IMR-90 (cell line): ENCODE measurements around the gene DENND1A. TPM values are rescaled to one million over a fixed set of nuclear protein-coding genes. Genes with fewer than 3 reads are reported as not detected.

Source experiments
- ATAC-seq: fragments of 200-7000 bp; cut with Tn5 transposase; 2 replicates; pipeline ENCODE4 v1.9.1; 2020; ENCODE audit warnings: low read depth, mild to moderate bottlenecking, moderate library complexity
- BruUV-seq: library from RNA; stranded (reverse); fragments of 400-500 nt; replicated peaks from 2 replicates; lab custom pipeline; 2021; lab: Mats Ljungman, UMichigan
- CTCF ChIA-PET: fragments of 300-600 bp; formaldehyde crosslinking; extraction: SDS; loops from one replicate; lab custom pipeline; 2021; ENCODE audit warnings: antibody characterized with exemption; lab: Yijun Ruan, JAX
- POLR2A ChIA-PET: fragments of 300-600 bp; sonication (Branson Sonifier 250); formaldehyde crosslinking; loops from one replicate; lab custom pipeline; 2022; ENCODE audit warnings: antibody characterized with exemption; ENCODE audit not compliant: unreplicated experiment; lab: Charles Lee
- DNase-seq: peaks from one replicate; pipeline ENCODE4 v3.0.0; 2013
- H2AFZ ChIP-seq: replicated peaks from 2 replicates; pipeline ENCODE3; 2013; ENCODE audit warnings: low read length, mild to moderate bottlenecking; ENCODE audit not compliant: poor library complexity
- H2AK5ac ChIP-seq: 2 replicates; pipeline ENCODE4 v1.6.1; 2013; ENCODE audit warnings: low read depth, low read length, inconsistent platforms
- H2AK9ac ChIP-seq: replicated peaks from 2 replicates; pipeline ENCODE3; 2013; ENCODE audit warnings: mild to moderate bottlenecking, low read depth, low read length, moderate library complexity; ENCODE audit not compliant: poor library complexity
- H2BK120ac ChIP-seq: 2 replicates; pipeline ENCODE4 v1.6.1; 2013; ENCODE audit warnings: low read depth, low read length, inconsistent platforms
- H2BK15ac ChIP-seq: 3 replicates; pipeline ENCODE4 v1.6.1; 2013; ENCODE audit warnings: low read depth, low read length, inconsistent platforms
- H2BK20ac ChIP-seq: 2 replicates; pipeline ENCODE4 v1.6.1; 2013; ENCODE audit warnings: low read depth, mild to moderate bottlenecking, inconsistent platforms, low read length, moderate library complexity
- H2BK5ac ChIP-seq: 2 replicates; pipeline ENCODE4 v1.6.1; 2013; ENCODE audit warnings: mild to moderate bottlenecking, low read depth, low read length, inconsistent platforms; ENCODE audit not compliant: poor library complexity, severe bottlenecking
- H3K14ac ChIP-seq: replicated peaks from 2 replicates; pipeline ENCODE4 v1.6.1; 2013; ENCODE audit warnings: low read depth, low read length, inconsistent platforms
- H3K18ac ChIP-seq: 2 replicates; pipeline ENCODE4 v1.6.1; 2013; ENCODE audit warnings: low read depth, low read length, control low read depth
- H3K23ac ChIP-seq: 2 replicates; pipeline ENCODE4 v1.6.1; 2013; ENCODE audit warnings: low read depth, low read length, inconsistent platforms
- H3K27ac ChIP-seq: 2 replicates; pipeline ENCODE4 v1.5.1; 2013; ENCODE audit warnings: mild to moderate bottlenecking, control low read depth, low read length; ENCODE audit not compliant: insufficient read depth
- H3K27me3 ChIP-seq: 2 replicates; pipeline ENCODE4 v1.6.1; 2013; ENCODE audit warnings: low read length; ENCODE audit not compliant: control insufficient read depth, insufficient read depth
- H3K36me3 ChIP-seq: 2 replicates; pipeline ENCODE4 v1.6.1; 2013; ENCODE audit warnings: low read length, mixed read lengths; ENCODE audit not compliant: control insufficient read depth, insufficient read depth
- H3K4ac ChIP-seq: 2 replicates; pipeline ENCODE4 v1.6.1; 2013; ENCODE audit warnings: low read depth, low read length, inconsistent platforms
- H3K4me1 ChIP-seq: 2 replicates; pipeline ENCODE4 v1.6.1; 2013; ENCODE audit warnings: low read length, mixed read lengths; ENCODE audit not compliant: control insufficient read depth, insufficient read depth
- H3K4me2 ChIP-seq: 2 replicates; pipeline ENCODE4 v1.6.1; 2013; ENCODE audit warnings: low read depth, mild to moderate bottlenecking, control low read depth, low read length, moderate library complexity
- H3K4me3 ChIP-seq: 2 replicates; pipeline ENCODE4 v1.5.1; 2013; ENCODE audit warnings: low read depth, mild to moderate bottlenecking, control low read depth, low read length, moderate library complexity; ENCODE audit not compliant: insufficient read depth
- H3K56ac ChIP-seq: 2 replicates; pipeline ENCODE4 v1.6.1; 2013; ENCODE audit warnings: low read length, inconsistent platforms; ENCODE audit not compliant: insufficient read depth; ENCODE audit errors: extremely low read depth
- H3K79me1 ChIP-seq, 2 experiments: 2 replicates each; pipeline ENCODE4 v1.6.1; 2013; ENCODE audit warnings: low read length in 2 of 2, inconsistent platforms in 1 of 2, low read depth in 1 of 2
- H3K9ac ChIP-seq: 2 replicates; pipeline ENCODE4 v1.6.1; 2013; ENCODE audit warnings: low read depth, low read length, control low read depth
- H3K9me1 ChIP-seq: 2 replicates; pipeline ENCODE4 v1.6.1; 2013; ENCODE audit warnings: low read length, inconsistent platforms; ENCODE audit not compliant: insufficient read depth
- H3K9me3 ChIP-seq: 2 replicates; pipeline ENCODE4 v1.6.1; 2013; ENCODE audit warnings: low read length; ENCODE audit not compliant: control insufficient read depth, insufficient read depth
- H4K20me1 ChIP-seq: 2 replicates; pipeline ENCODE4 v1.6.1; 2013; ENCODE audit warnings: low read length, inconsistent platforms; ENCODE audit not compliant: insufficient read depth
- H4K5ac ChIP-seq: 2 replicates; pipeline ENCODE4 v1.6.1; 2013; ENCODE audit warnings: mild to moderate bottlenecking, low read depth, low read length, control low read depth
- H4K8ac ChIP-seq, 2 experiments: 2 replicates each; pipeline ENCODE4 v1.6.1; 2013; ENCODE audit warnings: low read depth in 2 of 2, low read length in 2 of 2, control low read depth in 1 of 2, inconsistent platforms in 1 of 2
- H4K91ac ChIP-seq: 2 replicates; pipeline ENCODE4 v1.6.1; 2013; ENCODE audit warnings: low read depth, low read length, inconsistent platforms; ENCODE audit not compliant: insufficient read depth
- CEBPB ChIP-seq: IDR thresholded peaks from 2 replicates; pipeline ENCODE4 v1.6.1; 2012; ENCODE audit warnings: low read depth, low read length, improper control_type of control experiment
- MAZ ChIP-seq: IDR thresholded peaks from 2 replicates; pipeline ENCODE4 v1.6.1; 2012; ENCODE audit warnings: low read depth, mild to moderate bottlenecking, low read length, improper control_type of control experiment, moderate library complexity, borderline replicate concordance
- MXI1 ChIP-seq: IDR thresholded peaks from 2 replicates; pipeline ENCODE4 v1.6.1; 2012; ENCODE audit warnings: low read depth, mild to moderate bottlenecking, low read length, moderate library complexity, borderline replicate concordance
- NFE2L2 ChIP-seq: fragments of 150-350 bp; IDR thresholded peaks from 2 replicates; pipeline ENCODE4 v1.6.1; 2016; ENCODE audit warnings: low read depth, mild to moderate bottlenecking, low read length
- POLR2A ChIP-seq: IDR thresholded peaks from 2 replicates; pipeline ENCODE4 v1.6.1; 2012; ENCODE audit warnings: mild to moderate bottlenecking, low read depth, low read length
- RAD21 ChIP-seq: IDR thresholded peaks from 2 replicates; pipeline ENCODE4 v1.6.1; 2012; ENCODE audit warnings: low read length, improper control_type of control experiment
- WGBS, 2 experiments: methylation state at CpG; one replicate each; pipeline versions ENCODE4 v1.1.5 to v1.1.7; 2013; ENCODE audit warnings: missing lambda C conversion rate in 2 of 2; ENCODE audit not compliant: insufficient read length in 1 of 2; ENCODE audit errors: extremely low coverage in 2 of 2; 5-methylcytosine and 5-hydroxymethylcytosine counted together
- dilution Hi-C: fragments of 300-500 bp; cut with HindIII; formaldehyde crosslinking; loops from one replicate; pipeline ENCODE4 v1.14.3; 2018; ENCODE audit warnings: low sequenced_read_pairs; ENCODE audit not compliant: unreplicated experiment
- in situ Hi-C: fragments of 300-500 bp; cut with MboI; formaldehyde crosslinking; loops from 3 replicates; pipeline ENCODE4 v1.14.3; 2019; ENCODE audit warnings: low sequenced_read_pairs, inconsistent platforms, mixed read lengths
- intact Hi-C: fragments of 100-400 bp; cut with micrococcal nuclease; formaldehyde crosslinking; loops from 2 replicates; pipeline ENCODE4 v1.10.0; 2022
- polyA plus RNA-seq, 3 experiments: library from polyadenylated mRNA; depleted of rRNA; stranded (reverse); fragments of >200 nt; gene quantifications; 2 replicates each; pipeline ENCODE4 v1.2.3, GENCODE V29; 2012; ENCODE audit warnings: low replicate concordance in 1 of 3
- total RNA-seq: library from RNA; depleted of rRNA; stranded (reverse); fragments of >200 nt; gene quantifications from 2 replicates; pipeline ENCODE4 v1.2.3, GENCODE V29; 2012
- TF ChIP-seq, protein P1 (sequence below): fragments of 150-350 bp; IDR thresholded peaks from 2 replicates; pipeline ENCODE4 v1.6.1; 2016; ENCODE audit warnings: low read depth, mild to moderate bottlenecking, low read length, moderate library complexity, borderline replicate concordance

DENND1A gene
- total and polyA plus RNA-seq, 2 of the 4 experiments (the other 2 are of a cell fraction), result 21.4 to 27.6 TPM

DNA sequence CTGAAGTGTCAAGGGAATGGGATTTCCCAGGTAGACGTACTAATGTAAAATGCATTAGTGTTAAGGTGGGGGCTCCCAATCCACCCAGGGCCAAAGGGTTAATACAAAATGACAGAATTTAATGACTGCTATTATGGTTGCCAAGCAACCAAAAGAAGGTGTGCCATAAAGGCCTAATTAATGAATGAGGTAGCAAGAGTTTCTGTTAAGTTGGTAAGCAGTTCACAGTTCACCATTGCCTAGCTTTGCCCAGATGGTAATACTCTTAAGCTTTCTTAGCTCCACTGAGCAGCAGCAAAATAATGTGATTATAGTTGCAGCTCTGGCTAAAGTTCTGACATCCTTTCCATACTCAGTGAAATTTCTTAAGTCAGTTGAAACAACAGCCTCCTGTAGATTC is 211.7 kb downstream of the DENND1A start:
- H3K4me3 ChIP-seq, result no peak overlapping the region
- no peaks in the 10 kb centered on the region for H4K20me1 ChIP-seq
- no peak overlapping the region for H4K8ac ChIP-seq
- intact Hi-C loops, result no loop called here
- no peaks in the 10 kb centered on the region for H3K36me3 ChIP-seq
- peaks cover 4% of the 10 kb centered on the region; the same call in 1 of the 2 replicates for H3K9me3 ChIP-seq
- no peak overlapping the region for H4K5ac ChIP-seq
- POLR2A ChIA-PET, result no interaction called here
- H3K23ac ChIP-seq, result no peak overlapping the region
- no peak overlapping the region for H2AK9ac ChIP-seq
- no peaks in the 10 kb centered on the region for H3K27me3 ChIP-seq
- in situ Hi-C loops, result no loop called here
- ATAC-seq, result no peak
- H3K4ac ChIP-seq, result no peak overlapping the region
- H3K9ac ChIP-seq, result no peak overlapping the region
- H2AFZ ChIP-seq, result no peak overlapping the region
- no peak overlapping the region for H3K56ac ChIP-seq
- no peak overlapping the region for H3K14ac ChIP-seq
- DNase-seq, result no peak
- no peaks in the 10 kb centered on the region for H3K79me1 ChIP-seq
- no peaks in the 10 kb centered on the region for H3K4me1 ChIP-seq
- H2BK15ac ChIP-seq, result no peak overlapping the region
- BruUV-seq, result no TSS peak
- H2BK20ac ChIP-seq, result no peak overlapping the region
- WGBS, 2 experiments, result no CpG with 5 or more reads among the region's 1 CpG
- no peaks in the 10 kb centered on the region for H3K9me1 ChIP-seq
- H2BK120ac ChIP-seq, result no peak overlapping the region
- dilution Hi-C loops, result no loop called here
- H2BK5ac ChIP-seq, result no peak overlapping the region
- H3K27ac ChIP-seq, result no peak overlapping the region
- no peak overlapping the region for H2AK5ac ChIP-seq
- H3K4me2 ChIP-seq, result no peak overlapping the region
- no peak overlapping the region for H4K91ac ChIP-seq
- CTCF ChIA-PET, result no interaction called here
- H3K18ac ChIP-seq, result no peak overlapping the region
- TF ChIP-seq POLR2A (no peak), MAZ (no peak), MXI1 (no peak), CEBPB (no peak), NFE2L2 (no peak), RAD21 (no peak)
- TF ChIP-seq, protein P1, sequence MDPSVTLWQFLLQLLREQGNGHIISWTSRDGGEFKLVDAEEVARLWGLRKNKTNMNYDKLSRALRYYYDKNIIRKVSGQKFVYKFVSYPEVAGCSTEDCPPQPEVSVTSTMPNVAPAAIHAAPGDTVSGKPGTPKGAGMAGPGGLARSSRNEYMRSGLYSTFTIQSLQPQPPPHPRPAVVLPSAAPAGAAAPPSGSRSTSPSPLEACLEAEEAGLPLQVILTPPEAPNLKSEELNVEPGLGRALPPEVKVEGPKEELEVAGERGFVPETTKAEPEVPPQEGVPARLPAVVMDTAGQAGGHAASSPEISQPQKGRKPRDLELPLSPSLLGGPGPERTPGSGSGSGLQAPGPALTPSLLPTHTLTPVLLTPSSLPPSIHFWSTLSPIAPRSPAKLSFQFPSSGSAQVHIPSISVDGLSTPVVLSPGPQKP, result no peak
